Activated CD4-positive, CD25-positive, alpha-beta regulatory T cell (primary cell): ENCODE measurements around the gene TCAIM.

Source experiments
- DNase-seq, 4 experiments: peaks; one replicate each; lab custom pipeline; 2025; lab: John Stamatoyannopoulos, UW

The TCAIM gene, protein sequence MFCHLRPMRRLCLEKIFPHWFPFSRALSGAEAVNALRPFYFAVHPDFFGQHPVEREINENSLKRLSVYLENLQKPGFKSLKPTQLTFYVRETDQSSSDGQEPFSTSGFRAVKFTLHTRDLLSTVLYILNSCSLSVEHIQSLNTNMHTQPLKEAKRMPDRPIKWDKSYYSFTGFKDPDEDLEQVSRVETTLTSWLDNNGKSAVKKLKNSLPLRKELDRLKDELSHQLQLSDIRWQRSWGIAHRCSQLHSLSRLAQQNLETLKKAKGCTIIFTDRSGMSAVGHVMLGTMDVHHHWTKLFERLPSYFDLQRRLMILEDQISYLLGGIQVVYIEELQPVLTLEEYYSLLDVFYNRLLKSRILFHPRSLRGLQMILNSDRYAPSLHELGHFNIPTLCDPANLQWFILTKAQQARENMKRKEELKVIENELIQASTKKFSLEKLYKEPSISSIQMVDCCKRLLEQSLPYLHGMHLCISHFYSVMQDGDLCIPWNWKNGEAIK

DNA sequence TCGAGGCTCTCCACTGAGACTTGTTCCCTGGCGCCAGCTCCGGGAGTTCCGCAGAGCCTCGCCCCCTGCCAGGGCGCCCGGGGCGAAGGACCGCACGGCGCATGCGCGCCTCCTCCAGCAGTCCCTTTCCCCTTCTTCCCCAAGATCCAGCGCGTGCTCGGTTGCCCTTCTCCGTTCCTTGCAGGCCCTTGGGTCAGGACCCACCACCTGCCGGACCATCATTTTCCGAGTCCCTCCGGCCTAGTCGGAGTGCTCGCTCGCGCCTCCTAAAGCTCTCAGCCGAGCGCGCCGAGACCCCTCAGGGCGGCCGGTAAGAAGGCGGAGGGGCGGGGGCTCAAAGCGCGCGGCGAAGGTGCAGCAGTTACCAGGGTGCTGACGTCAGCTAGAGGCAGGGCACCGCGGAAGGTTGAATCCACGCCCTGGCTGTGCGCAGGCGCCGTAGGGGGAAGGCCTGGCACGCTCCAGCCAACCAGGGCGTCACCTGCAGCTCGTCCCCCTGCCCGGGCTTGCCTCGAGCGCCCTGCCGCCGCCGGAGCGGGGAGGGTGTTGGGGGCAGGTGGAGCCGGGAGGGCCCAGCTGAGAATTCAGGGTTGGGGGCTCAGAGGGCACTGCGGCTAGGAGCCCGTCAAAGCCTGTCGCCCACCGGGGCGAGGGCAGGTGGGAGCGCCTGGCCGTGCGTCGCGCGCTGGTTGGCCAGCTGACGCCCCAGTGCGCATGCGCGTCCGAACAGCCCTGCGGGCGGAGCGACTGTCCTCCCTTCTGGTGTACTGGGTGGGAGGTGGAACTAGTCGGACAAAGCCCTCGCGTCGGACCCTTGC lies at the start of gene TCAIM:
TSS of gene TCAIM (plus strand) at position 757 of the 818 bp plus-strand sequence. CDS start 16,017 bp downstream, outside the sequence.
- peak; percentile 88 to 97 (median 97) for DNase-seq

DNA sequence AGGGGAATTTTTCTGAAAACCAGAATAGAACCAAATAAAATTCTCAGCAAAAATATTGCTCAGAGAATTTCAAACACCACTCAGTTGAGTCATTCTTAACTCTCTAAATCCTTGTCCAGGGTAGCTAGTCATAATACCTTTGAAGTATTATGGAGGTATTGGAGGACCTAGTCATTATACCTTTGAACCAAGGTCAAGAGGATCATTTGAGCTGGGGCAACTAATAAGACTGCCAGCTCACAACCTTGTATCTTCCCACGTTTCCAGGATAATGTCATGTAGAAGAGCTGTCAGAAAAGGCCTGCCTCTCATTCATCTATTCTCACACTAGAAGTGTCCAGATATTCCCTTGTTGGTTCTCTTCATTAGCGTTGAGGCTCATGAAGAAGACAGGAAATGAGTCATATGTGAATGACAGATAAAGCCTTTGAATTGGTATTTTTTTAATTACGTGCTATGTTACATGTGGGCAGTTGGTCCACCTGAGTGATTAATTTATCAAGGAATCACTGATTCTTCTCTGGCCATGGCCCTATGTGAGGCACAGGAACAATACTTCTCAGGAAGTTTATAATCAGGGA lies 48.6 kb upstream of the TCAIM start:
- DNase-seq, result no peak

DNA sequence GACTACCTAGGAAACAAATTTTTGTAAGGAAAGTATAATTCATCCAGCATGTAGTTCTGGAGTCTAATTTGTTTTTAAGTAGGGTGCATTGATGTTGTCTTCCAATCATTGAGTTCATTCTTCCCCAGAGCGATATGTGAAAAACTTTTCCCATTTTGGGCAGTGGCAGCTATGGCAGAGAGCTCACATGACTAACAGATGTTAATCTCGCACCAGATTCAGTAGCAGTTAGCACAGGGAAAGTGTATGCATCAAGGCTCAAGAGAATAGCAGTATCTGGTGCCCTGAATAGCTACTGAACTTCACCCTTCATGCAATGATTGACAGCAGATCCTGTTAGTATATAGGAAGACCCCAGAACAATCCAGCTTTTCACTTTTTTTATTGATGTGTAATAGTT lies 46.3 kb upstream of the TCAIM start:
- DNase-seq, result no peak

DNA sequence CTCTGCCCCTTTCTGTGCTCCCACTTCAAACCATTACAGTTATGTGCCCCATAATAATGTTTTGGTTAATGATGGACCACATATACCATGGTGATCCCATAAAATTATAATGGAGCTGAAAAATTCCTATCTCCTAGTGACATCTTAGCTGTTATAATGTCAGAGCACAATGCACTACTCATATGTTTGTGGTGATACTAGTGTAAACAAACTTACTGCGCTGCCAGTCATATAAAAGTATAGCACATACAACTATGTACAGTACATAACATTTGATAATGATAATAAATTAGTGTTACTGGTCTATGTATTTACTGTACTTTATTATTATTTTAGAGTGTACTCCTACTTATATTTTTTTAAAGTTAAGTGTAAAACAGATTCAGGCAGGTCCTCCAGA lies 45.6 kb upstream of the TCAIM start:
- DNase-seq, result no peak

DNA sequence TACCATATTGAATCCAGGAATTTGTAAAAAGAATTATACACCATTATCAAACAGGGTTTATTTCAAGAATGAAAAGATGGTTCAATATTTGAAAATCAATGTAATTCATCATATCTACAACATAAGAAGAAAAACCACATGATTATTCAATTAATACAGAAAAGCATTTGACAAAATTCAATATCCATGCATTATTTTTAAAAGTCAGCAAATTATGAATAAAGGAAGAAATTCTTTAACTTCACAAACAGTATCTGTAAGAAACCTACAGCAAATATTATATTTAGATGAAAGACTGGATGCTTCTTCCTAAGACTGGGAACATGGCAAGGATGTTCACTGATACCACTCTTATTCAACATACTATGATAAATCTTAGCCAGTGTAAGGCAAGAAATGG lies 41.3 kb upstream of the TCAIM start:
- no peak for DNase-seq

DNA sequence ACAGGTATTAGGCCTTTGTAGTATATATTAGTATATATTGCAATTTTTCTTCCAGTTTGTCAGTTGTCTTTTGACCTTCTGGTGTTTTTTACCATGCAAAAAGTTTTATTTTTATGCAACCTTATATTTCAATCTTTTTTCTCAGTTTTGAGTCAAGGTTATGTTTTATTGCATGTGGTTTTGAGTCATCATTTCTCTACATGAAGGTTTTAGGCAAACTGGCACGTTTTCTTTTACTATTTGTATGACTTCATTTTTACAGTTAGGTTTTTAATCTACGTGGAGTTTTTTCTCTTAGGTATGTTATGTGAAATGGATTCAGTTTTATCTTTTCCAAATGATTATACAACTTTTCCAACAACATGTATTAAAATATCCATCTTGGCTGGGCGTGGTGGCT lies 36.8 kb upstream of the TCAIM start:
- no peak for DNase-seq

- DNase-seq, result no peak
These were observed 29.1 kb upstream of the TCAIM start for GRCh38 chr3:44309500-44309899.

GRCh38 chr3:44318891-44319311 lies 19.7 kb upstream of the TCAIM start:
- DNase-seq, result no peak

DNA sequence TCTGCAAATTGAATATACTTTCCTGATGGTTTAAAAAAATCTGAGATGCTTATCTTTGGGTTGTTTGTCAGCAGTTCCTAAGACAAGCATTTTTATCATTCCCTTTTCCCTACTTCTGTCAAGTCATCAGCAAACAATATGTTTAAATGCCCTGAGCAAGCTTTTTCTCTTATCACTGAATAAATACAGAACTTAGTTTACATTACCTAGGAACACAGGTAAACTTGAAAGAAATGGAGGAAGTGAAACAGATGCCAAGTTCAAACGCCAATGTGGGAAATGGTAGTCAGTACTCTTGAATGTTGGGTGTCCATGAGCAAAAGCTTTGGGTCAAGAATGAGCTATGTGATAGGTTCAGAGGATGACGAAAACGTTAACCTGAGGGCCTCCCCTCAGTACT lies 17.2 kb upstream of the TCAIM start:
- no peak for DNase-seq

GRCh38 chr3:44323341-44323955 lies 15.1 kb upstream of the TCAIM start:
- DNase-seq, result peak in 3 of 4 experiments; percentile 3 to 14 (median 8)

GRCh38 chr3:44324584-44324983 lies 14.0 kb upstream of the TCAIM start:
- DNase-seq, result no peak

- no peak for DNase-seq
These were observed 12.5 kb upstream of the TCAIM start for GRCh38 chr3:44326019-44326418.

DNA sequence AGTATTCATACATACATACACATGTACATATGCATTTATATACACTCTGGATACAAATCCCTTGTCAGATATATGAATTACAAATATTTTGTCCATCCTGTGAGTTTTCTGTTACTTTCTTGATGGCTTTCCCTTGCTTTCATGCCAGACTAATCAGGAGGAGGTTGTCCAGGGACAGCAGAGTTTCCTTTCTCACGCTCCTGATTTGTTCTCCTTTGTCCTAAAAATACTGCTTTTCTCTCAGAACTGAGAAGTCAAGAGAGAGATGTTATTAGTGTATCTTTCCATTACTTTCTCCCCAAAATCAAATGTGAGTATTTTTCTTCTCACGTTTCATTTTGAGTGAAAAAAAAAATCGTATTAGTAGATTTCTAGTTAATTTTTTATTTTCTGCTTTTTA lies 12.1 kb upstream of the TCAIM start:
- no peak for DNase-seq

GRCh38 chr3:44329946-44330345 lies 8.6 kb upstream of the TCAIM start:
- DNase-seq, result no peak

GRCh38 chr3:44330444-44330843 lies 8.1 kb upstream of the TCAIM start:
- DNase-seq, result no peak

DNA sequence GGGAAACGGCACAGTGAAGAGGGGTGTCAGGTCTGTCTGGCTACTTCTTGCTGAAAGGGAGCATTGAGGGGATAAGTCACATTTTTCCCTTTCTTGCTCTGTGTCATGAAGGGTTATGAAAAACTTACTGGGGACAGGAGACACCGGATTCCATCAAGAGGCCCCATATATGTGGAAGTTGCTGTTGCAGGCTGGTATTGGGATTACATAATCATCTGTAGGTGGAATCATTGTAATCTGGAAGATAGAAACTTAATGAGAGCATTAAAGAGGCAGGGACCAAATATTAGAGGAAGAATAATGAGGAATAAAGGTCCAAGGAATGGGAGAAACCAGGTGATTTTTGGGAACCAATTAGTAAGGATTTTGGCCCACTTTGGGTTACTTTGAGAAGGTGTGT lies 4.2 kb upstream of the TCAIM start:
- no peak for DNase-seq

DNA sequence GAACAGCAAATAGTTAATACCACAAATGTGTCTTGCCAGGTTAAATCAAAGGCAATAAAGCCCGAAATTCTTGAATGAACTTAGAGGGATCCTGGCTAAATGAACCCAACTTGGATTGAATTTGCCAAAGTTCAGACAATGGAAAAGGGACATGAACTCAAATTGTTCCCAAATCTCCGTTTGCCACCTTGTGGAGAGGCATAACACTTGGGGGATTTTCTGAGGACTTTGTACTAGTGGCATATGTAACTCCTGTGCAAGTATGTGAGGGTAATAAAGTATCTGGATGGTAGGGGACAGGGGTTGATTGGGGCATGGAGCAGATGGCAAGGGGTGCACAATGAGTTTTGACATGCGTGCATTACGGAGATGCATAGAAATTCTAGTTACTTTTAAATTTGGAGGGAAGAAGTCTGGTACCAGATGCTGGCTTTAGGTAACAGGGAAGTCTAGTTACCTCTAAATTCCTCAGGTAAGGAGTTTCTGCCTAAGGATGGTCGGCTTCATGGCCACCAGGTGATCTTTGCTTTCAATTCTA lies 1.2 kb upstream of the TCAIM start:
- no peak for DNase-seq

DNA sequence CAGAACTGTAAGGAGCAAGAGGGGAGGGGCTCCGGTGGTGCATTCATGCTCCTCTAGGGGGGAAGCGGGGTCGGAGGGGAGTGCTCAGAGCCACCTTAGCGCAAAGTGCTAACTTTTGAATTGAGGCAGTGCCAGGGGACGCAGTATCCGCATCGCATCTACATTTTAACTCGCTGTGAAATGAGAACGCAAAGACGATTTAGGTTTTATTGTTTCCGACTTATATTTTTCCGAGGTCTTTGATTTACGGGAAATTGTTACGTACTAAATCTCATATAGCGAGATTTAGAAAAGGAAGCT lies 212 bp downstream of the TCAIM start:
- no peak for DNase-seq

DNA sequence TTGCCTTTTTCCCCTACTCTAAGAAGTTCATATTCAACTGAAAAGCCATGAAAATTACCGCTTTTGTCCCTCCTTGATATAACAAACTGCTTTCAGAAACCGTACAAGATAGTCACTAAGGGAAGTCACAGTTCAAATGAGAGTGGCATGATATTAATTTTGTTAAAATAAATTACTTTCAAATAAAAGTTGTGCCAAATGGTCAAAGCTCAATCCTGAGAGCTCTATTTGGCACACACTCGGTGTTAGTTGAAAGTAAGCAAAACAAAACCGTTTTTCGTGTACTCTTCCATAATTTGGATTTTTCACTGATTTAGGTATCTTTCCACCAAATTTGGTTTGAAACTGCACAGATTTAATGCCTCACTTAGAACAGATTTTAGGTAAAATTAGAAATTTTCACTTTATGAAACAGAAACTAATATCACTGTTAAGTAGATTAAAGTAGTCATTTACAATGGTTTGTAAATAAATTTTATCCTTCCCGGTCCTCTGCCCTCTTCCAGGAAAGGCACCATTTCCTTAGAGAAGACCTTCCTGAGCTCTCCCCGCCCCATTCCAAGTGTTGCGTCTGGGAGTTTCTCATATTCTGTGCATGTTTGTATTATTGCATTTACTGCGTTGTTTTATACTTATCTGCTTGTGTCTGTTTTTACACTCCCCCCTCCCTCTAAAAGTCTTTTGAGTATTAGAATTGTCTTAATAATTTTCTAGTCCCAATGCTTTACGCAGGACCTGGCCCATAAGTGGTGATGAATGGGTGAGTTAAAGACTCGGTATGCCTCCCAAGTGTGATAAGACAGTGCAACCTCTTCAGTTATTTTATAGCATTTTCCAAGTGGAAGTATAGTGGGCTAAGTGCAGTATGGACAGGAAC lies 853 bp downstream of the TCAIM start:
- no peak for DNase-seq

- DNase-seq, result no peak
These were observed 1.5 kb downstream of the TCAIM start for GRCh38 chr3:44340058-44340395.

GRCh38 chr3:44342176-44342790 lies 3.7 kb downstream of the TCAIM start:
- DNase-seq, result no peak
